Breast epithelium (tissue), 3 donors: ENCODE results near the gene CCDC201.
"Not testable (repeated sequence)": the region's sequence is repeated elsewhere in the genome, so short reads cannot be mapped to it uniquely, and the experiment has no call there.

ENCODE experiments used
- POLR2A ChIP-seq: fragments of 450-650 bp; IDR thresholded peaks from one replicate; pipeline ENCODE4 v1.6.1; 2016; ENCODE audit warnings: antibody characterized with exemption, mild to moderate bottlenecking, moderate library complexity
- TF ChIP-seq, protein P1 (sequence below), 3 donors: fragments of 450-650 bp; IDR thresholded peaks; one replicate each; pipeline ENCODE4 v1.5.1; 2016 to 2017; ENCODE audit warnings: antibody characterized with exemption in 3 of 3, mild to moderate bottlenecking in 3 of 3, moderate library complexity in 3 of 3

DNA sequence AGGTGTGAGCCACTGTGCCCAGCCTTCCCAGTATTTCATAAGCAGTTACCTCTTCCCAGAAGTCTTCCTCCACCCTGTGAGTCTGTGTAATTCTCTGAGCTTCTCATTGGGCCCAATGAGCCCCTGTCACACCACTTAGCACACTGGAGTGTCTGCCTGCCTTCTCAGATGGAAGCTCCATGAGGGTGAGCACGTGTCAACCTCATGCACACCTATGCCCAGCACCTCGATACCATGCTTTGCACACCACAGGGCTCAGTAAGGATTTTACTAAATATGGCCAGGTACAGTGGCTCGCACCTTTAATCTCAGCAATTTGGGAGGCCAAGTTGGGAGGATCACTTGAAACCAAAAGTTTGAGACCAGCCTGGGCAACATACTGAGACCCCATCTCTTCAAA, 46.3 kb downstream of the CCDC201 start:
- TF ChIP-seq, protein P1, sequence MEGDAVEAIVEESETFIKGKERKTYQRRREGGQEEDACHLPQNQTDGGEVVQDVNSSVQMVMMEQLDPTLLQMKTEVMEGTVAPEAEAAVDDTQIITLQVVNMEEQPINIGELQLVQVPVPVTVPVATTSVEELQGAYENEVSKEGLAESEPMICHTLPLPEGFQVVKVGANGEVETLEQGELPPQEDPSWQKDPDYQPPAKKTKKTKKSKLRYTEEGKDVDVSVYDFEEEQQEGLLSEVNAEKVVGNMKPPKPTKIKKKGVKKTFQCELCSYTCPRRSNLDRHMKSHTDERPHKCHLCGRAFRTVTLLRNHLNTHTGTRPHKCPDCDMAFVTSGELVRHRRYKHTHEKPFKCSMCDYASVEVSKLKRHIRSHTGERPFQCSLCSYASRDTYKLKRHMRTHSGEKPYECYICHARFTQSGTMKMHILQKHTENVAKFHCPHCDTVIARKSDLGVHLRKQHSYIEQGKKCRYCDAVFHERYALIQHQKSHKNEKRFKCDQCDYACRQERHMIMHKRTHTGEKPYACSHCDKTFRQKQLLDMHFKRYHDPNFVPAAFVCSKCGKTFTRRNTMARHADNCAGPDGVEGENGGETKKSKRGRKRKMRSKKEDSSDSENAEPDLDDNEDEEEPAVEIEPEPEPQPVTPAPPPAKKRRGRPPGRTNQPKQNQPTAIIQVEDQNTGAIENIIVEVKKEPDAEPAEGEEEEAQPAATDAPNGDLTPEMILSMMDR (IDR thresholded peaks at IDR 0.05): not testable (repeated sequence)
- not testable (repeated sequence) for TF ChIP-seq POLR2A
